Fibroblast of pulmonary artery (primary cell): ENCODE results near the gene TRIM4.
"Not testable (repeated sequence)": the region's sequence is repeated elsewhere in the genome, so short reads cannot be mapped to it uniquely, and the experiment has no call there.

Experiments
- DNase-seq: peaks from one replicate; pipeline ENCODE4 v3.0.0-alpha.2; 2010; ENCODE audit warnings: low read depth
- H3K4me3 ChIP-seq: replicated peaks from 2 replicates; pipeline ENCODE4 v1.5.1; 2011; ENCODE audit warnings: low read depth, mild to moderate bottlenecking, control low read depth, low read length, moderate library complexity
- TF ChIP-seq, protein P1 (sequence below): IDR thresholded peaks from 2 replicates; pipeline ENCODE4 v1.5.1; 2011; ENCODE audit warnings: mild to moderate bottlenecking, control low read depth, low read length, inconsistent platforms; ENCODE audit errors: missing control alignments

Gene TRIM4

DNA sequence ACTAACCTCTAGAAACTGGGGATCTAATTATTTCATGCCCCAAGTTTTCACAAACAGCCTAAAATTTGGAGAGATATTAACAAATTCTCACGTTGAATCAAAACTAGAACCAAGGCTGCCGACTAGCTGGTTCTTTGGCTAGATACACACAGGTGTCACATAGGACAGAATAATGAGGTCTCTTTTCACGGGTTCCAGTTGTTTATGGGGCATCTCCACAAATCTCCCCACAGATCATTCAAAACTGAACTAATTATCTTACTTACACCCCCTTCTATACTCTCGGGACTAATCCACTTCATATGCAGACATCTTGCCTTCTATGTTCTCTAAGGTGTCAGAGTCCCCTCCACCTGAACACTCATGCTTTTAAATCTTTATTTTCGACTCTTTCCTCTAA, 26.1 kb downstream of the TRIM4 start:
- no peak overlapping the region for H3K4me3 ChIP-seq
- TF ChIP-seq, protein P1, sequence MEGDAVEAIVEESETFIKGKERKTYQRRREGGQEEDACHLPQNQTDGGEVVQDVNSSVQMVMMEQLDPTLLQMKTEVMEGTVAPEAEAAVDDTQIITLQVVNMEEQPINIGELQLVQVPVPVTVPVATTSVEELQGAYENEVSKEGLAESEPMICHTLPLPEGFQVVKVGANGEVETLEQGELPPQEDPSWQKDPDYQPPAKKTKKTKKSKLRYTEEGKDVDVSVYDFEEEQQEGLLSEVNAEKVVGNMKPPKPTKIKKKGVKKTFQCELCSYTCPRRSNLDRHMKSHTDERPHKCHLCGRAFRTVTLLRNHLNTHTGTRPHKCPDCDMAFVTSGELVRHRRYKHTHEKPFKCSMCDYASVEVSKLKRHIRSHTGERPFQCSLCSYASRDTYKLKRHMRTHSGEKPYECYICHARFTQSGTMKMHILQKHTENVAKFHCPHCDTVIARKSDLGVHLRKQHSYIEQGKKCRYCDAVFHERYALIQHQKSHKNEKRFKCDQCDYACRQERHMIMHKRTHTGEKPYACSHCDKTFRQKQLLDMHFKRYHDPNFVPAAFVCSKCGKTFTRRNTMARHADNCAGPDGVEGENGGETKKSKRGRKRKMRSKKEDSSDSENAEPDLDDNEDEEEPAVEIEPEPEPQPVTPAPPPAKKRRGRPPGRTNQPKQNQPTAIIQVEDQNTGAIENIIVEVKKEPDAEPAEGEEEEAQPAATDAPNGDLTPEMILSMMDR, result no peak
- no peak for DNase-seq

DNA sequence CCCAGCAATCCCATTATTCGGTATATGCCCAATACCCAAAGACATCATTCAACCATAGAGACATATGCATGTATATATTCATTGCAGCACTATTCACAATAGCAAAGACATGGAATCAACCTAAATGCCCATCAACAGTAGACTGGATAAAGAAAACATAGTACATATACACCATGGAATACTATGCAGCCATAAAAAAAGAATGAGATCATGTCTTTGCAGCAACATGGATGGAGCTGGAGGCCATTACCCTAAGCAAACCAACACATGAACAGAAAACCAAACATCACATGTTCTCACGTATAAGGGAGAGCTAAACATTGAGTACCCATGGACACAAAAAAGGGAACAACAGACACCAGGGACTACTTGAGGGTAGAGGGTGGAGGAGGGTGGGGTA, 29.0 kb downstream of the TRIM4 start:
- H3K4me3 ChIP-seq, result not testable (repeated sequence)

DNA sequence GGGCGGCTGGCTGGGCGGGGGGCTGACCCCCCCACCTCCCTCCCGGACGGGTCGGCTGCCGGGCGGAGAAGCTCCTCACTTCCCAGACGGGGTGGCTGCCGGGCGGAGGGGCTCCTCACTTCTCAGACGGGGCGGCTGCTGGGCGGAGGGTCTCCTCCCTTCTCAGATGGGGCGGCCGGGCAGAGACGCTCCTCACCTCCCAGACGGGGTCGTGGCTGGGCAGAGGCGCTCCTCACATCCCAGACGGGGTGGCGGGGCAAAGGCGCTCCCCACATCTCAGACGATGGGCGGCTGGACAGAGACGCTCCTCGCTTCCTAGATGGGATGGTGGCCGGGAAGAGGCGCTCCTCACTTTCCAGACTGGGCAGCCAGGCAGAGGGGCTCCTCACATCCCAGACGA, 31.0 kb downstream of the TRIM4 start:
- not testable (repeated sequence) for DNase-seq, H3K4me3 ChIP-seq

More for the DNA sequence above, 29.0 kb downstream of the TRIM4 start:
- DNase-seq, result not testable (repeated sequence)

DNA sequence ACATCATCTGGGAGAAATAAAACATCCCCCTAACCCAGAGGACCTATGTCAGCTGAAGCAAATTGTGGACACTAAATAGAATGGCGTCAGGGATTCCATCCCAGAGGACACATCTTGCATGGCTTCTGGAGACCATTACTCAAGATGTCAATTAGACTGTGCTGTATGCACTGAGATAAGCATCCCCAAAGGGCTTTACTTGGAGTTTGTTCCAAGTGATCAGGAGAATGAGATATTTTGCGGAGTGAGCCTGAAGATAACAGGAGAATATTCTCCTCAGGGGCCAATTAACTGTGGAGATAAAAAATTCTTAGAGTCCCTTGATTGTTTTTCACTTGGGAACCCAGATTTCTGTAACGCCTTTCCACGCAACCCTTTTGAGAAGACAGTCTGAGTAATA, 38.0 kb downstream of the TRIM4 start:
- no peak for DNase-seq
- TF ChIP-seq, protein P1, result no peak
- no peak overlapping the region for H3K4me3 ChIP-seq

DNA sequence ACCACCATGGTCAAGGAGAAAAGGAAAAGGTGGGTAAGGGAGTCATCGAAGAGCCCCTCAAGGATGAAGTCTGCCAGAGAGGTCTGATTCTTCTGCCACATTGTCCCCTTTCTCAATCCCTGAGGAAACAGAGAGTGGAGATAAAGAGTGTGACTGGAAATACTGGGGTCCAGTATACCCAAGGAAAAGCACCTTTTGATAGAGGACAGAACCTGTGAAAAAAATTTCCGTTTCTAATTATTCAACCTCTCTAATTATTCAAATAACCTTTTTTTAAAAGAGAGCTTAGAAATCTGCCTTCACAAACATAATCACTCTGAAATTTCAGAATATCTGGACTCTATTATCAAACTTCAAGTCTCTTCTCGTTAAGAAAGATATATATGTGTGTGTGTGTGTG, 42.4 kb downstream of the TRIM4 start, which contains the start of gene OR2AE1:
Gene OR2AE1 (minus strand): TSS at position 101 of the 400 bp plus-strand sequence. CDS start 0 bp downstream, at position 101.
- H3K4me3 ChIP-seq, result no peak within 1 kb of the TSS
- DNase-seq, result no peak
- TF ChIP-seq, protein P1, result no peak

DNA sequence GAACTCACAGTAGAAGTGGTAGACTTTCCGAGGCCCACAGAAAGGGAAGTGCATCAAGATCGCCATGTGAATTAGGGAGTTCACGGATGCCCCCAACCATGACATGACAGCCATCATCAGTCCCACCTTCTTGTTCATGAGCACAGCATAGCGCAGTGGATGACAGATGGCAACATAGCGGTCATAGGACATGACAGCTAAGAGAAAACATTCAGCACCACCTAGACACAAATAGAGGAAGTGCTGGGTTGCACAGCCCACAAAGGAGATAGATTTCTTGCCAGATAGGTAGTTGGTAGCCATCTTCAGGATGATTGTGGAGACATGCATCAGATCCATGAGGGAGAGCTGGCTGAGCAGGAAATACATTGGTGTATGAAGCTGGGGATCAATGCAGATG, 42.8 kb downstream of the TRIM4 start:
- H3K4me3 ChIP-seq, result no peak overlapping the region
- no peak for DNase-seq
- TF ChIP-seq, protein P1, result no peak

DNA sequence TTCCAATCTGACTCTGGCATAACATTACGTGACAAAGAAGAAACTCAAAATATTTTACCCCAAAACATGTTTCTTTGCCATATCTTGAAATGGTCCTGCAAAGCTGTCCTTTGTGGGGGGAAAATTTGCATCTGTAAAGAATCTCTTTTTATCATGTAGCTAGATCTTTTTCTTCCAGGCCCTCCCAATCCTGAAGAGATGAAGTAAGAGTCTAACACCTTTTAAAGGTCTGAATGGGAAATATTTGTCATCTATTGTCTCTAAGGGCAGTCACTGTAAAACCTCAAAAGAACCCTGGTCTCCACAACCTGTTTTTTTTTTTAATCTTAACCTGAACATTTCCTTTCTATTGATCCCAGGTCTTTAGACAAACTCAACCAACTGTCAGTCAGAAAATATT, 51.1 kb downstream of the TRIM4 start:
- TF ChIP-seq, protein P1, result no peak
- DNase-seq, result no peak
- H3K4me3 ChIP-seq, result no peak overlapping the region

DNA sequence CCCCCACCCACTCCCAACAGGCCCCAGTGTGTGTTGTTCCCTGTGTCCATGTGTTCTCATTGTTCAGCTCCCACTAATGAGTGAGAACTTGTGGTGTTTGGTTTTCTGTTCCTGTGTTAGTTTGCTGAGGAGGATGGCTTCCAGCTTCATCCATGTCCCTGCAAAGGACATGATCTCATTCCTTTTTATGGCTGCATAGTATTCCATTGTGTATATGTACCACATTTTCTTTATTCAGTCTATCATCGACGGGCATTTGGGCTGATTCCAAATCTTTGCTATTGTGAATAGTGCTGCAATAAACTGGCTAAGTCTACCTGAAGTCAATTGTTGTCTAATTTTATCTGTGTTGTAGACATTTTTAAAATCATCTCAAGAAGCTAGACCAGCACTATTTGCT, 51.9 kb downstream of the TRIM4 start:
- DNase-seq, H3K4me3 ChIP-seq: not testable (repeated sequence)
